OCI-LY7 (cell line): ENCODE data around the gene CHN2.

ENCODE experiments used
- CTCF ChIP-seq: fragments of 200-600 bp; sonication (generic); conservative IDR thresholded peaks from 2 replicates; pipeline ENCODE4 v1.5.1; 2014; ENCODE audit warnings: mild to moderate bottlenecking, antibody characterized with exemption, low read length, moderate library complexity, mixed read lengths
- EZH2phosphoT487 ChIP-seq: fragments of 200-600 bp; sonication (generic); IDR thresholded peaks from 2 replicates; pipeline ENCODE4 v1.6.1; 2018; ENCODE audit warnings: low read depth, borderline replicate concordance, mild to moderate bottlenecking, mixed run types, antibody characterized with exemption, low read length, moderate library complexity, mixed read lengths

DNA sequence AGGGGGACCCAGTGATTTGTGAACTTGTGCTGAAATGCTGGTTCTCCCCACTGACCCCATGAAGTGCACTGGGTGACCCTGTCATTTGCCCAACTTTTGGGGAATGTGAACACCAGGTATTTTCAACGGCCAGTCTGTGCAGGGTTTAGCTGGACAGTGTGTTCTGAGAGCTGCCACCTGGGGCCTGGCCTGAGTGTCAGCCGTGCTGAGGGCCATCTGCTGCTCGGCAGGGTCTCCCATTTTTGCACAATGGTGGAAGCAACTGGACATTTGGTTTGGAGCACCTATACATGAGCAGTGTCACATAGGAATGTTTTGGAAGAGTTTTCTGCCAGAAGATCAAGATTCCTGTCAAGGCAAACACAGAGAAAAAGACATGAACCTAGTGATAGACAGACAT is 5.2 kb downstream of the CHN2 start:
- no peak for TF ChIP-seq CTCF
- no peak for TF ChIP-seq EZH2phosphoT487
